Astrocyte (in vitro differentiated cells and primary cell): ENCODE measurements around the gene SMTN.

Experiments used
- CTCF ChIP-seq: IDR thresholded peaks from 2 replicates; pipeline ENCODE4 v1.5.1; 2011; ENCODE audit warnings: low read depth, mild to moderate bottlenecking, inconsistent platforms, low read length, moderate library complexity; ENCODE audit not compliant: insufficient read depth
- EZH2 ChIP-seq: IDR thresholded peaks from 2 replicates; pipeline ENCODE4 v1.6.1; 2012; ENCODE audit warnings: mild to moderate bottlenecking, low read length, inconsistent platforms; ENCODE audit not compliant: insufficient read depth

GRCh38 chr22:31119026-31119717, 38.1 kb downstream of the SMTN start:
- TF ChIP-seq CTCF = no peak
- TF ChIP-seq EZH2 = no peak
